Measurements from ENCODE around the gene C15orf62.

The C15orf62 gene

GRCh38 chr15:40755812-40756208, 14.0 kb upstream of the C15orf62 start:
- no peak for DNase-seq (ENCODE audit: low read depth)

GRCh38 chr15:40756938-40757337, 12.8 kb upstream of the C15orf62 start:
- no peak for DNase-seq (ENCODE audit: low read depth)

- DNase-seq (ENCODE audit: low read depth), result no peak
Measured at GRCh38 chr15:40759961-40760360, 9.8 kb upstream of the C15orf62 start.

- no peak for DNase-seq (ENCODE audit: low read depth)
Measured at GRCh38 chr15:40762919-40763800, 6.6 kb upstream of the C15orf62 start.

- peak; percentile 54 for DNase-seq (ENCODE audit: low read depth)
Measured at GRCh38 chr15:40763801-40764628, 5.8 kb upstream of the C15orf62 start, which contains the start of gene GCHFR. Gene GCHFR (plus strand): TSS chr15:40764068. CDS start chr15:40764181, 113 bp downstream.

GRCh38 chr15:40764629-40765103, 5.1 kb upstream of the C15orf62 start:
- no peak for DNase-seq (ENCODE audit: low read depth)

- no peak for DNase-seq (ENCODE audit: low read depth)
Measured at GRCh38 chr15:40766194-40766815, 3.5 kb upstream of the C15orf62 start.

GRCh38 chr15:40766906-40767837, 2.6 kb upstream of the C15orf62 start:
- DNase-seq (ENCODE audit: low read depth), result no peak

- no peak for DNase-seq (ENCODE audit: low read depth)
Measured at GRCh38 chr15:40767838-40768500, 1.8 kb upstream of the C15orf62 start.

- no peak for DNase-seq (ENCODE audit: low read depth)
Measured at GRCh38 chr15:40768521-40769273, 1.1 kb upstream of the C15orf62 start.

GRCh38 chr15:40770147-40770721, 454 bp downstream of the C15orf62 start:
- no peak for DNase-seq (ENCODE audit: low read depth)

GRCh38 chr15:40771242-40771641, 1.5 kb downstream of the C15orf62 start:
- no peak for DNase-seq (ENCODE audit: low read depth)

GRCh38 chr15:40772014-40772413, 2.2 kb downstream of the C15orf62 start:
- no peak for DNase-seq (ENCODE audit: low read depth)

GRCh38 chr15:40773496-40773895, 3.7 kb downstream of the C15orf62 start:
- no peak for DNase-seq (ENCODE audit: low read depth)

- no peak for DNase-seq (ENCODE audit: low read depth)
Measured at GRCh38 chr15:40773902-40774301, 4.1 kb downstream of the C15orf62 start.

GRCh38 chr15:40775007-40775406, 5.2 kb downstream of the C15orf62 start:
- no peak for DNase-seq (ENCODE audit: low read depth)

GRCh38 chr15:40775740-40776536, 6.2 kb downstream of the C15orf62 start:
- no peak for DNase-seq (ENCODE audit: low read depth)

GRCh38 chr15:40776537-40777141, 6.9 kb downstream of the C15orf62 start:
- DNase-seq (ENCODE audit: low read depth), result no peak
